ENCODE results near the gene MITD1.
"Not testable (repeated sequence)": the region's sequence is repeated elsewhere in the genome, so short reads cannot be mapped to it uniquely, and the experiment has no call there.

MITD1 gene

DNA sequence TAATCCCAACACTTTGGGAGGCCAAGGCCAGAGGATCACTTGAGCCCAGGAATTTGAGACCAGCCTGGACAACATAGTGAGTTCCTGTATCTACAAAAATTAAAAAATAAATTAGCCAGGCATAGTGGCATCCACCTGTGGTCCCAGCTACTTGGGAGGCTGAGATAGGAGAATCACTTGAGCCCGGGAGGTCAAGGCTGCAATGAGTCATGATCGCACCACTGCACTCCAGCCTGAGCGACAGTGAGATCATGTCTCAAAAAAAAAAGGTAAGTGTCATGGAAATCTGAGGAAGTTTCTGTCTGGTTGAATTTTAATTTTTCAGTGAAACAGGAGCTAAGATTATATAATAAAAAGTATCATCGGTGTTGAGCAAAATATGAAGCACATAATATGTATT is 41.9 kb downstream of the MITD1 start:
- Mint-ChIP-seq H3K27ac (no peak overlapping the region), H3K4me3 (peak overlapping the region; percentile 32), H3K36me3 (peaks cover 16% of the 10 kb centered on the region), H3K27me3 (no peaks in the 10 kb centered on the region), H3K4me1 (ENCODE audit: low read depth) (peaks cover 17% of the 10 kb centered on the region), H3K9me3 (ENCODE audit: low read depth) (peaks cover 3% of the 10 kb centered on the region)

DNA sequence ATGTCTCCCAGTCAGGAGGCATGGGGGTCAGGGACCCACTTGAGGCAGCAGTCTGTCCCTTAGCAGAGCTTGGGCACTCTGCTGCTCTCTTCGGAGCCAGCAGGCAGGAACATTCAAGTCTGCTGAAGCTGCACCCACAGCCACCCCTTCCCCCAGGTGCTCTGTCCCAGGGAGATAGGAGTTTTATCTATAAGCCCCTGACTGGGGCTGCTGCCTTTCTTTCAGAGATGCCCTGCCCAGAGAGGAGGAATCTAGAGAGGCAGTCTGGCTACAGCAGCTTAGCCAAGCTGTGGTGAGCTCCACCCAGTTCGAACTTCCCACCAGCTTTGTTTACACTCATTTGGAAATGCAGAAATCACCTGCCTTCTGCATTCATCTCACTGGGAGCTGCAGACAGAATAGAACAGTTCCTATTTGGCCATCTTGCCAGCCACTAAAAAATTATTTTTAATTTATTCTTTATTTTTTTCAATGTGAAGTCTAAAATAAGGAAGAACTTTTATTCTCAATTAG is 45.8 kb downstream of the MITD1 start:
- not testable (repeated sequence) for H3K4me3 Mint-ChIP-seq; H3K27ac Mint-ChIP-seq; H3K27me3 Mint-ChIP-seq; H3K4me1 Mint-ChIP-seq (ENCODE audit: low read depth)
- Mint-ChIP-seq H3K9me3 (ENCODE audit: low read depth) (peaks cover 15% of the 10 kb centered on the region), H3K36me3 (peaks cover 31% of the 10 kb centered on the region)

DNA sequence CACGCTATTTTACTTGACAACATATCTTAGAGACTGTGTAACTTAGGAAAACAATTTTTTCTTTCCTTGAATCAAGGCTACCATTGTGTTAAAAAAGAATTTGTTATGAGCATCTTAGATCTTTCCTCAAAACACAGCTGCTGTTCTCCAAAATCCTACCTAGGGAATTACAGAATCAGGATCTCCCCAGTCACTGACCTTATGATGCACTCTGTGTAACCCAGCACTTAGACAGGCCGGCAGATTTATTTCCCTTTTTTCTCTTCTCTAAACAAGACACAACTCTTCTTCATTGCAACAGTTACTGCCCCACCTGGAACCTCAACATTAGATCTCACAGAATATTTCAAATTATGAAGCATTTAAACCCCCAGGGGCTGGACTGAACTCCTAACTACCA is 52.9 kb downstream of the MITD1 start:
- Mint-ChIP-seq H3K27ac (no peak overlapping the region), H3K4me3 (no peak overlapping the region), H3K27me3 (no peaks in the 10 kb centered on the region), H3K36me3 (peaks cover 50% of the 10 kb centered on the region), H3K4me1 (ENCODE audit: low read depth) (no peaks in the 10 kb centered on the region), H3K9me3 (ENCODE audit: low read depth) (peaks cover 54% of the 10 kb centered on the region)
